VCaP (cell line): ENCODE data around the gene STARD10.
A peak's percentile ranks its signal among the peaks of the same experiment; 100 is the strongest.

Experiments
- H3K27ac ChIP-seq: fragments of 450-650 bp; 2 replicates; pipeline ENCODE4 v1.5.1; 2017
- CTCF ChIP-seq: fragments of 450-650 bp; conservative IDR thresholded peaks from 2 replicates; pipeline ENCODE4 v1.5.1; 2017; ENCODE audit warnings: mild to moderate bottlenecking, moderate library complexity

Gene STARD10

GRCh38 chr11:72741429-72741833, 52.4 kb downstream of the STARD10 start:
- H3K27ac ChIP-seq, result peak overlapping the region; percentile 50; the same call in 1 of the 2 replicates
- no peak for TF ChIP-seq CTCF

- H3K27ac ChIP-seq, result peak overlapping the region; percentile 50; the same call in 1 of the 2 replicates
- TF ChIP-seq CTCF, result no peak
Observed at GRCh38 chr11:72740562-72741428, 53.1 kb downstream of the STARD10 start.

- no peak for TF ChIP-seq CTCF
- no peak overlapping the region for H3K27ac ChIP-seq
Observed at GRCh38 chr11:72740060-72740424, 53.8 kb downstream of the STARD10 start.

- H3K27ac ChIP-seq, result no peak overlapping the region
- no peak for TF ChIP-seq CTCF
Observed at GRCh38 chr11:72739240-72740059, 54.4 kb downstream of the STARD10 start.

- TF ChIP-seq CTCF, result no peak
- H3K27ac ChIP-seq, result no peak overlapping the region
Observed at GRCh38 chr11:72738199-72739141, 55.4 kb downstream of the STARD10 start.

GRCh38 chr11:72737336-72737735, 56.5 kb downstream of the STARD10 start:
- H3K27ac ChIP-seq, result no peak overlapping the region

More at GRCh38 chr11:72737336-72737735, 56.5 kb downstream of the STARD10 start:
- no peak for TF ChIP-seq CTCF
